Umbilical cord (tissue), 2 donors: ENCODE results near the gene BMPR1B. TPM values are rescaled to one million over a fixed set of nuclear protein-coding genes. Genes with fewer than 3 reads are reported as not detected.

Experiments used
- DNase-seq: peaks from one replicate; pipeline ENCODE4 v3.0.0-alpha.2; 2015; ENCODE audit warnings: low spot score
- total RNA-seq: library from RNA; depleted of rRNA; stranded (reverse); fragments of >200 nt; gene quantifications from one replicate; pipeline ENCODE4 v1.2.3, GENCODE V29; 2014; ENCODE audit warnings: low replicate concordance; ENCODE audit not compliant: insufficient read depth

Gene BMPR1B
- total RNA-seq, 1 donor from 2014 or later, result 4.3 TPM

- no peak for DNase-seq
Measured at GRCh38 chr4:94763005-94763404, 5.2 kb downstream of the BMPR1B start.

- DNase-seq, result no peak
Measured at GRCh38 chr4:94763500-94763899, 5.7 kb downstream of the BMPR1B start.

- DNase-seq, result no peak
Measured at GRCh38 chr4:94764069-94764468, 6.3 kb downstream of the BMPR1B start.

GRCh38 chr4:94765174-94765573 is 7.4 kb downstream of the BMPR1B start:
- no peak for DNase-seq

- no peak for DNase-seq
Measured at GRCh38 chr4:94765648-94766047, 7.9 kb downstream of the BMPR1B start.

- no peak for DNase-seq
Measured at GRCh38 chr4:94766856-94767255, 9.1 kb downstream of the BMPR1B start.

- DNase-seq, result no peak
Measured at GRCh38 chr4:94767446-94767845, 9.7 kb downstream of the BMPR1B start.

GRCh38 chr4:94782707-94783106 is 25.0 kb downstream of the BMPR1B start:
- no peak for DNase-seq

- DNase-seq, result no peak
Measured at GRCh38 chr4:94791701-94792100, 33.9 kb downstream of the BMPR1B start.

- no peak for DNase-seq
Measured at GRCh38 chr4:94798808-94799207, 41.1 kb downstream of the BMPR1B start.

GRCh38 chr4:94801016-94801415 is 43.3 kb downstream of the BMPR1B start:
- no peak for DNase-seq

GRCh38 chr4:94802091-94802490 is 44.3 kb downstream of the BMPR1B start:
- DNase-seq, result no peak

- no peak for DNase-seq
Measured at GRCh38 chr4:94803181-94803580, 45.4 kb downstream of the BMPR1B start.

GRCh38 chr4:94804650-94805049 is 46.9 kb downstream of the BMPR1B start:
- no peak for DNase-seq

GRCh38 chr4:94806376-94806775 is 48.6 kb downstream of the BMPR1B start:
- DNase-seq, result no peak

GRCh38 chr4:94811643-94812042 is 53.9 kb downstream of the BMPR1B start:
- DNase-seq, result no peak

- no peak for DNase-seq
Measured at GRCh38 chr4:94813221-94813620, 55.5 kb downstream of the BMPR1B start.

- DNase-seq, result no peak
Measured at GRCh38 chr4:94814237-94814636, 56.5 kb downstream of the BMPR1B start.

GRCh38 chr4:94819371-94820168 is 61.8 kb downstream of the BMPR1B start:
- no peak for DNase-seq

- DNase-seq, result no peak
Measured at GRCh38 chr4:94826206-94826605, 68.5 kb downstream of the BMPR1B start.

GRCh38 chr4:94827481-94828110 is 69.8 kb downstream of the BMPR1B start:
- DNase-seq, result peak; percentile 14

- DNase-seq, result no peak
Measured at GRCh38 chr4:94828882-94829281, 71.1 kb downstream of the BMPR1B start.

- no peak for DNase-seq
Measured at GRCh38 chr4:94831607-94832006, 73.9 kb downstream of the BMPR1B start.
